T-helper 2 cell (primary cell): ENCODE results near the gene KIF20A.
A peak's percentile ranks its signal among the peaks of the same experiment; 100 is the strongest.
"Not testable (repeated sequence)": the region's sequence is repeated elsewhere in the genome, so short reads cannot be mapped to it uniquely, and the experiment has no call there.

Source experiments
- DNase-seq, 5 experiments: peaks; one replicate each; pipeline versions ENCODE4 v3.0.0 to v3.0.0-alpha.2; 2012 to 2022

Gene KIF20A

DNA sequence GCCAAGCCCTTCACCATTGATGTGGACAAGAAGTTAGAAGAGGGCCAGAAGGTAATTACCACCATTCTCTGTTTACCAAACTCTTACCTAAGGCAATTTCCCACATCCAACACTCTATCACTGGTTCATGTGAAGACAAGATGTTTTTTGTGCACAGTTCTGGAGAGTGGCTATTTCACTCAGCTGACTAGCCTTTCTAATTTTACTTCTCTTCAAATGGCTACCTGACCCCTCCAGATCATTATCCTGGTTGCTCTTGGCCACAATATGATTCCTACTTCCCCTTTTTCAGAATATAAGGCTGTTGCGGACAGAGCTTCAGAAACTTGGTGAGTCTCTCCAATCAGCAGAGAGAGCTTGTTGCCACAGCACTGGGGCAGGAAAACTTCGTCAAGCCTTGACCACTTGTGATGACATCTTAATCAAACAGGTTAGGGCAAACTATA, 7.1 kb downstream of the KIF20A start:
- DNase-seq, result no peak

DNA sequence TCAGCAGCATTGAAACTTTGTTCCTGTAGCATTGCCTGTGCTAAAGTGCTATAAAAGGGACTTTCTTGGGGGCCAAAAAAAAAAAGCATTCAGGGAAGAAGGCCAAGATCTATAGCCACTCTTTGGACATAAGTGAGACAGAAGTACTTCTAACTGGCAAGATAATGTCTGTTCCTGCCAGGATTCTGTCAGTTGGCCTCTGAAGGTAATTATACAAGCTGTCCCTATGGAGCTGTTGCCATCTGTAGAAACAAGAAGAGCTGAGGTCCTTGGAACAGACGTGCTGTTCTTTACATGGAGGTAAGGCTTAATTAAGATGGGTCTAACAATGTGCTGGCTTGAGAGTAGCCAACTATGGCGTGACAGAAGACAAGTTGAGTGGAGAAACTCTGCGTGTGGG, 9.7 kb downstream of the KIF20A start:
- DNase-seq, result no peak

DNA sequence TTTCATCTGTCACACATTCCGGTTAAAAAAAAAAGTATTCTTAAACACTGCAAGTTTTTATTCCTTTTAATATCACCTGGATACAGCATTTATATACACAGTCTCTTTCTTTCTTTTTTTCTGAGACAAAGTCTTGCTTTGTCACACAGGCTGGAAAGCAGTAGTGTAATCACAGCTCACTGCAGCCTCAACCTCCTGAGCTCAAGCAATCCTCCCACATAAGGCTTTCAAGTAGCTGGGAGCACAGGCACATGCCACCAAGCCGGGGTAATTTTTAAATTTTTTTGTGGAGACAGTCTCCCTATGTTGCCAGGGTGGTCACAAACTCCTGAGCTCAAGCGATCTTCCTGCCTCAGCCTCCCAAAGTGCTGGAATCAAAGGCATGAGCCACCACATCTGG, 13.9 kb downstream of the KIF20A start:
- DNase-seq, result no peak

DNA sequence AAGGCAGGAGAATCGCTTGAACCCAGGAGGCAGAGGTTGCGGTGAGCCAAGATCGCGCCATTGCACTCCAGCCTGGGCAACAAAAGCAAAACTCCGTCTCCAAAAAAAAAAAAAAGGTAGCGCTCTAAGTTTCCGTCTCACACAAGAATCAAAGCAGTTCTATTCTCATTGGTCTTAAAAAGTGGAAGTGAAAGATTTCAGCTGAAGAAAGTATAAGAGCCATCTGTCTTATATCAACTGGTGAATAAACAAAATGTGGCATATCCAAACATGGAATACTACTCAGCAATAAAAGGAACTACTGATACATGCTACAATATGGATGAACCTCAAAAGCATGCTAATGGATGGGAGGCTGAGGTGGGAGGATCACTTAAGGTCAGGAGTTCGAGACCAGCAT, 14.9 kb downstream of the KIF20A start:
- not testable (repeated sequence) for DNase-seq

DNA sequence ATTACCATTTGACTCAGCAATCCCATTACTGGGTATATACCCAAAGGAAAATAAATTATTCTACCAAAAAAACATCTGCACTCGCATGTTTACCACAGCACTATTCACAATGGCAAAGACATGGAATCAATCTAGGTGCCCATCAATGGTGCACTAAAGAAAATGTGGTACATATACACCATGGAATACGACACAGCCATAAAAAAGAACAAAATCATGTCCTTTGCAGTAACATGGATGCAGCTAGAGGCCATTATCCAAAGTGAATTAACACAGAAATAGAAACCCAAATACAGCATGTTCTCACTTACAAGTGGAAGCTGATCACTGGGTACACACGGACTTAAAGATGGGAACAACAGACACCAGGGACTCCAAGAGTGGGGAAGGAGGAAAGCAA, 32.1 kb downstream of the KIF20A start:
- no peak for DNase-seq

DNA sequence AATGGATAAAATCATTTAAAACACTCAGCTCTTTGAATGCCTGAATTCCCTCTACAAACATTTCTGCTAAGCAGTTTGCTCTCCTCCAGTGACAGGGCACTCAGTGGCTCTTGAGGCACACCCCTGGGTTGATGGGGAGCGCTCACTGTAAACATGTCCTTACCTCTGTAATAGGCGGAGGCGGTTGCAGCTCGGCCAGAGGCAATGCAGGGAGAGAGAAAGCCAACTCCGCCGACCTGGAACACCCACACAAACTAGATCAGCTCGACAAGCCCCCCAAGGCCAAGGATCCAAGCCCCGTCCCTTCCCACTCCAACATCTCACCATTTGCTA, 33.9 kb downstream of the KIF20A start:
- DNase-seq, result peak in 2 of 5 experiments; percentile 2 to 29

DNA sequence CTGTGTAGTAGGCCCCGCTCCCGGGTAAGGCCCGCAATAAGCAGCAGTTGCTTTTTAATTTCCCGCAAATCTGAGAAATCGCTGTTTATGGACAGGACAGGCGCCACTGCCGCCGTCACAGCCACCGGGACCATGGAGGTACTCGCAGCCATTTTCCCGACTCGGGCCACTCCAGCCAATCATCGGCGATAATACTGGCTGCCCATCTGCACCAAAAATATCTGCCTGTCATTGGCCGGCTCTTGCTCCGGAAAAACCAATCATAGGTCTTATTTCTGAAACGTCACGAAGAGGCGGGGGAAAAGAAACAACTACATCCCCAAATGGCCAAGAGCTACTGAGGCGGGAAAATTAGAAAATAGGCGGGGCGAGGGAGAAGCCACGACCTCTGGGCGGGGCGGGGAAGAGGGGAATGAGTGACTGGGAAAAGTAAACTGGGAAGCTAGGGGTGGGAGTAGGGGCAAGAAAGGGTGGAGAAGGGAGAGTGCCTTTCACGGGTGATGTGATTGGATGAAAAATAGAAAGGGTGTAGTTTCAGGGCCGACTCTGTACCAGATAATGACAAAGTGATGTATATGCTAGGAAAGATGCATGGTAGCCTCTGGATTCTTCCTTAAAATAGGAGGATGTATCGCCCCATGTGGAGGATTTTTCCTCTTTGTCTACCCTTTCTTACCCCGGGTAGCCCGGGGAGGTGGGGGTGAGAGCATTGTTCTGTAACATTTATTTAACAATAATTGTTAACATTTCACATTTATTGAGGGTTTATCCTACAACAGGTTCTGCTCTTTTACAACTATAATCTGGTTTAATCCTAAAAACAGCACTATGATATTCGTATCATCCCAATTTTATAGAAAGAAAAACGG, 34.5 kb downstream of the KIF20A start, which contains the start of gene CDC23:
Gene CDC23 (minus strand): TSS at position 163 of the 869 bp plus-strand sequence. CDS start 11 bp downstream, at position 152.
- DNase-seq, result peak; percentile 68 to 97 (median 88)

DNA sequence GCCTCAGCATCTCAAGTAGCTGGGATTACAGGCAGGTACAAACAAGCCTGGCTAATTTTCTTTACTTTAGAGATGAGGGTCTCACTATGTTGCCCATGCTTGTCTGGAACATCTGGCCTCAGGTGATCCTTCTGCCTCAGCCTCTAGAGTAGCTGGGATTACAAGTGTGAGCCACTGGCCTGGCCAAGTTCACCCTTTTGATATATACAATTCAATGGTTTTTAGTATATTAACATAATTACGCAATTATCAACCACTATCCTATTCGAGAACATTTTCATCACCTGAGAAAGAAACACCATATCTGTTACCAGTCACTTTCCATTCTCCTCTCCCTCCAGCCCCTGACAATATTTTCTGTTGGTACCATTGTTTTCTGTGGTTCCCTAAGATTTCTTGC, 37.9 kb downstream of the KIF20A start:
- no peak for DNase-seq

DNA sequence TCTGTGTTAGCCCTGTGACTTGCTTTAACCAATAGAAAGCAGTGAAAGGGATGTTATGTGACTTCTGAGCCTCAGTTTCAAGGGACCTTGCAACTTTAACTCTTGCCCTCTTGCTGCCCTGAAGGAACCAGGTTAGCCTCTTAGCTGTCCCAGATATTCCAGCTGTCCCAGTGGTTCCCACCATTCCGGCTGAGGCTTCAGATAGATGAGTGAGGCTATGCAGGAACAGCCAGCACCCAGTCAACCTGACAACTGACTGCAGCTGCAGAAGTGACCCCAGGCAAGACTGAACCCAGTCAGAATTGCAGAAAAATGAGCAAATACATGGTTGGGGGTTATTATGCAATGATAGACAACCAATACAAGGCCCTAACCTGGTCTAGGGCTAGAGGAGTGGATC, 44.6 kb downstream of the KIF20A start:
- DNase-seq, result no peak

DNA sequence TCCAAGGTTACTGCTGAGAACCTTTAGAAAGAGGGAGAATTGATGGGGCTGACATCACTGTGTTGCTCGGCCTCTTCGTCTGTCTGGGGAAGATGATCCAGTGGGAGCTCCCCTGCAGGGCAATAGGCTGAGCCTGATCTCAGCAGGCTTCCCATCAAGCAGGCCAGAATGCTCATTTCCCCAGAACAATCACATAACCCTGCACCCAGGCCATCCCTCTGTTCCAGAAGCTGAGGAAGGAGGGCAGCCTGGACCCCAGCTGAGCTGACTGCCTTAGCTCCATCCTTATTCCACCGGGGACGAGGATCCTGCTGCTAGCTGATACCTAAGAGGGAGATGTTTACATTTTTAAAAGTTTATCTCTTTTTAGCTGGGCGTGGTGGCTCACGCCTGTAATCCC, 45.8 kb downstream of the KIF20A start:
- DNase-seq, result no peak

DNA sequence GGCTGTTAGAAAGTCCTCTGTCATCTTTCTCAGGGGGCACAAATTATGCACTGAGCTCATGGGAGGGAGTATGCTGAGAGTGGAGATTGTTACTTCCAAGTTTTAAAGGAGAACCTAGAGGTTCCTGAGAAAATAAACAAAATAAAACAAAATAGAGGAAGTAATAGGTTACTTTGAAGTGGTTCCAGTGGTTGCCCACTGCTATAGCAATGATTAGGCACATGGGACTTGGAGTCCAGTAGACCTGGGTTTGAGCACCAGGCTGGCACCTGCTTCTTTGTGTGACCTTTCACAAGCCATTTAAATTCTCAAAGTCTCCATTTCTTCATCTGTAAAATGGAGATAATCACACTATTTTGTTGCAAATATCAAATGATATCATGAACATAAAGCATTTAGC, 48.0 kb downstream of the KIF20A start:
- DNase-seq, result no peak

DNA sequence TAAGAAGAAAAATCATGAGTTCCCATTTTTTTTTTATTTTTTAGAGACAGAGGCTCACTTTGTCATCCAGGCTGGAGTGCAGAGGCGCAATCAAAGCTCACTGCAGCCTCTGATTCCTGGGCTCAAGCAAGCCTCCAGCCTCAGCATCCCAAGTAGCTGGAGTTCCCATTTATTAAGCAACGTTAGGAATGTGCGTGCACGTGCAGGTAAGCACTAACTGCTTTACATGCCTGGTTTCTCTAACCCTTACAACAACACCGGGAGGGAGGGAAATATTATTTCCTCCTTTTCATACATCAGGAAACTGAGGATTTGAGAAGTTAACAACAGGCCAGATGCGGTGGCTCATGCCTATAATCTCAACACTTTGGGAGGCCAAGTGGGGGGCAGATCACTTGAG, 50.5 kb downstream of the KIF20A start:
- DNase-seq, result no peak

DNA sequence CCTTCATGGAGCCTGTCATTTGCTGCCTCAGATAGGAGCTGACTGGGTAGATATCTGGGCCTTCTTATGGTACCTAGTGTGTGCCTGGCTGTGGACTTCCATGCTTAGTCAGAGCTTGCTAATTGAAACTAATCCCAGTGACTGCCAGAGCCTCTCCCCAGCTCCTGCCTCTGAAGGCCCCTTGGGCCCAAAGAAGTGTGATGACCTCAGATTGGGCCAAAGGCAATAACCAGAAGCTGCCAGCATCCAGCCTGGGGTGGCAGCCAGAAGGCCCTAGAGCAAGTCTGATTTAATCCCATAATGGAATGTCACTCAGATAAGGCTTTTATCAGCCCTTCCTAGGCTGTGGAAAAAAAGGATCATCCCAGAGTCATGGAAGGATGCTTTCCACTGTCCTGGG, 51.3 kb downstream of the KIF20A start:
- DNase-seq, result no peak

DNA sequence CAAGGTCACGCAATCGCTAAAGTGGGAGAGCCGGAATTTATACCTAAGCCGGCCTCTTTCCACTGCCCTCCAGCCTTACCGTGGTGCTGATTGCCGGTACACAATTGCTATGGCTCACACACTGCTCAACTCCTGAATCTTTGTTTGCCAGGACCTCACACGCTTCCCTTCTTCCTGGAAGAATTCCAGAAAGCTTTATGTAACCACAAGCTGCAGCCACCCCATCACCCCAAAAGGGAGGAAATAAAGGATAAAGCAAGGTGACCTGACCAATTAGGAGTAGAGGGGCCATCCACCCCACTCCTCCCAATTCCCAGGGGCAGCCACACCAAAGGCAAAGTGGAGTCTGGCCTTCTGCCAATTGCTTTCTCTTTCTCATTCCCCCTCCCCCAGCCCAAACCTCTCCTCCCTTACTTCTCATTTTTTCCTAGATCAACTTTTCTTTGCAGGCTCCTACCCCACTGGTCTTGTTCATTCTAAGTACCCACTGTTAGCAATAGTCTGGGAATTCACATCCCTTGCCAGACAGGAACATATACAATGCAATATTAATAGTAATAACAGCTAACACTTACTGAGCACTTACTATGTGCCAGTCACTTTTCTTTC, 52.2 kb downstream of the KIF20A start:
- DNase-seq, result no peak

DNA sequence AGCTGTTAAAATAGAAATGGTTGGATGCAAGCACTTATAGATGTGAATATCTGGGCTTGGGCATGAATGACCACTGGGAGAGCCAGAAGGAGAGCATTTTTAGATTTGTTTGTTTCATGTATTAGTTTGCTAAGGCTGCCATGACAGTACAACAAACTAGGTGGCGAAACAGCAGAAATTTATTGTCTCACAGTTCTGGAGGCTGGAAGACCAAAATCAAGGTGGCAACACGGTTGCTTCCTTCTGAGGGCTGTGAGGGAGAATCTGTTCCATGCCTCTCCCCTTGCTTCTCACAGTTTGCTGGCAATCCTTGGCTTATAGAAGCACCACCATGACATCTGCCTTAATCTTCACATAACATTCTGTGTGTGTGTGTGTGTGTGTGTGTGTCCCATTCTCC, 54.4 kb downstream of the KIF20A start:
- DNase-seq, result no peak

DNA sequence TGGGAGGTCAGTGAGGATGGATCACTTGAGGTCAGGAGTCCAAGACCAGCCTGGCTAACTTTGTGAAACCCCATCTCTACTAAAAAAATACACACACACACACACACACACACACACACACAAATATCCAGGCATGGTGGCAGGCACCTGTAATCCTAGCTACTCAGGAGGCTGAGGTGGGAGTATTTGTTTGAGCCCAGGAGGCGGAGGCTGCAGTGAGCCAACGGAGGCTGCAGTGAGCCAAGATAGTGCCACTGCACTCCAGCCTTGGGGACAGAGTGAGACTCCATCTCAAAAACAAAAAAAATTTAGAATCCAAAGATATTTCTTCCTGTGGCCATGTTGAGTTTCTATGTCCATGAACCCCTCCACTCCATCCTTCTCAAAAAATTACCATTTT, 55.7 kb downstream of the KIF20A start:
- no peak for DNase-seq
